HepG2 (cell line): Measurements from ENCODE around the gene ANKRD11. TPM values are rescaled to one million over a fixed set of nuclear protein-coding genes. Genes with fewer than 3 reads are reported as not detected.

ENCODE experiments used
- ATAC-seq: fragments of 200-7000 bp; cut with Tn5 transposase; 3 replicates; pipeline ENCODE4 v1.9.1; 2020; ENCODE audit warnings: mild to moderate bottlenecking, moderate library complexity
- BruUV-seq: library from RNA; stranded (reverse); fragments of 400-500 nt; replicated peaks from 2 replicates; lab custom pipeline; 2021; lab: Mats Ljungman, UMichigan
- CTCF ChIA-PET: fragments of 300-600 bp; formaldehyde crosslinking; extraction: SDS; loops from one replicate; lab custom pipeline; 2021; ENCODE audit warnings: low total read pairs, inconsistent platforms, low intra/inter-chr PET ratio; lab: Yijun Ruan, JAX
- POLR2A ChIA-PET: fragments of 350-600 bp; sonication (Branson Sonifier 250); formaldehyde crosslinking; loops from one replicate; lab custom pipeline; 2020; ENCODE audit warnings: antibody characterized with exemption, inconsistent platforms; lab: Yijun Ruan, JAX
- DNase-seq: peaks from one replicate; pipeline ENCODE4 v3.0.0-alpha.2; 2015; ENCODE audit warnings: low spot score
- FAIRE-seq: peaks from 3 replicates; lab custom pipeline; 2011; peaks lifted over from hg19 to GRCh38; lab: Jason Lieb, UNC
- H2AFZ ChIP-seq: one replicate; pipeline ENCODE4 v1.6.1; 2011; ENCODE audit warnings: low read length, inconsistent platforms
- H3K27ac ChIP-seq: fragments of 300-600 bp; 3 replicates; pipeline ENCODE4 v1.8.0; 2011; ENCODE audit warnings: mixed run types, mild to moderate bottlenecking, mixed read lengths, low read length, inconsistent platforms; ENCODE audit not compliant: insufficient read depth; ENCODE audit errors: extremely low read length
- H3K27me3 ChIP-seq, 2 experiments: fragments of 200-600 bp in 1 of 2; 2 replicates in 1 of 2; 3 replicates in 1 of 2; pipeline versions ENCODE4 v1.6.0 to v1.8.0; 2011; ENCODE audit warnings: low read length in 2 of 2, mild to moderate bottlenecking in 2 of 2, moderate library complexity in 2 of 2, inconsistent platforms in 1 of 2; ENCODE audit not compliant: insufficient read depth in 2 of 2, control insufficient read depth in 1 of 2
- H3K36me3 ChIP-seq, 2 experiments: fragments of 200-600 bp in 1 of 2; replicated peaks in 1 of 2; 2 replicates in 1 of 2; 3 replicates in 1 of 2; pipeline versions ENCODE4 v1.5.1 to v1.8.0; 2011; ENCODE audit warnings: low read length in 2 of 2, inconsistent platforms in 1 of 2; ENCODE audit not compliant: insufficient read depth in 2 of 2, control insufficient read depth in 1 of 2
- H3K4me1 ChIP-seq: 2 replicates; pipeline ENCODE4 v1.5.1; 2012; ENCODE audit warnings: low read length, inconsistent platforms; ENCODE audit not compliant: insufficient read depth
- H3K4me2 ChIP-seq: 2 replicates; pipeline ENCODE4 v1.6.0; 2011; ENCODE audit warnings: low read depth, low read length, inconsistent platforms
- H3K4me3 ChIP-seq, 3 experiments: fragments of 200-600 bp in 1 of 3; sonication (generic), shearing (Covaris generic) in 1 of 3; replicated peaks in 1 of 3; 2 replicates each; pipeline ENCODE4 v1.5.1; 2011 to 2016; ENCODE audit warnings: low read length in 3 of 3, inconsistent platforms in 2 of 3, low read depth in 2 of 3, mild to moderate bottlenecking in 2 of 3, control low read depth in 1 of 3, mixed read lengths in 1 of 3; ENCODE audit not compliant: insufficient read depth in 1 of 3
- H3K79me2 ChIP-seq: one replicate; pipeline ENCODE4 v1.6.1; 2011; ENCODE audit warnings: low read length, inconsistent platforms; ENCODE audit not compliant: insufficient read depth
- H3K9ac ChIP-seq: 2 replicates; pipeline ENCODE4 v1.6.0; 2011; ENCODE audit warnings: mild to moderate bottlenecking, low read depth, low read length, inconsistent platforms; ENCODE audit not compliant: insufficient read depth
- H3K9me3 ChIP-seq: 2 replicates; pipeline ENCODE4 v1.5.1; 2012; ENCODE audit warnings: mild to moderate bottlenecking, low read length
- H4K20me1 ChIP-seq: 2 replicates; pipeline ENCODE4 v1.6.0; 2011; ENCODE audit warnings: inconsistent platforms, mild to moderate bottlenecking, low read length, moderate library complexity; ENCODE audit not compliant: insufficient read depth
- CREM ChIP-seq, 2 experiments: sonication (generic) in 1 of 2; formaldehyde crosslinking in 1 of 2; IDR thresholded peaks; 2 replicates each; pipeline versions ENCODE4 v1.4.0 to v1.6.1; 2016 to 2020; ENCODE audit warnings: antibody characterized with exemption in 1 of 2, mild to moderate bottlenecking in 1 of 2, missing genetic modification reagents in 1 of 2
- GTF3A ChIP-seq: sonication (generic); formaldehyde crosslinking; conservative IDR thresholded peaks from 2 replicates; pipeline ENCODE4 v1.4.0; 2020; ENCODE audit warnings: mild to moderate bottlenecking, missing genetic modification reagents
- HINFP ChIP-seq: sonication (generic); formaldehyde crosslinking; IDR thresholded peaks from 2 replicates; pipeline ENCODE4 v1.4.0; 2020; ENCODE audit warnings: low read depth, mild to moderate bottlenecking, missing genetic modification reagents
- KLF12 ChIP-seq: sonication (generic); formaldehyde crosslinking; IDR thresholded peaks from 2 replicates; pipeline ENCODE4 v1.4.0; 2020; ENCODE audit warnings: missing genetic modification reagents, borderline replicate concordance
- KLF9 ChIP-seq: IDR thresholded peaks from 2 replicates; pipeline ENCODE4 v1.6.1; 2016; ENCODE audit warnings: low read depth
- NR1H2 ChIP-seq: sonication (generic); formaldehyde crosslinking; IDR thresholded peaks from 2 replicates; pipeline ENCODE4 v1.8.1; 2022; ENCODE audit warnings: low read depth, missing genetic modification reagents, borderline replicate concordance
- POGZ ChIP-seq: sonication (generic); formaldehyde crosslinking; IDR thresholded peaks from 2 replicates; pipeline ENCODE4 v1.4.0; 2020; ENCODE audit warnings: mild to moderate bottlenecking, missing genetic modification reagents
- REXO4 ChIP-seq: sonication (generic); formaldehyde crosslinking; IDR thresholded peaks from 2 replicates; pipeline ENCODE4 v1.8.0; 2022; ENCODE audit warnings: missing genetic modification reagents, mild to moderate bottlenecking, borderline replicate concordance
- ZHX1 ChIP-seq: sonication (generic); formaldehyde crosslinking; IDR thresholded peaks from 2 replicates; pipeline ENCODE4 v1.8.1; 2022; ENCODE audit warnings: low read depth, mild to moderate bottlenecking, missing genetic modification reagents
- ZNF101 ChIP-seq: sonication (generic); formaldehyde crosslinking; IDR thresholded peaks from 2 replicates; pipeline ENCODE4 v1.4.0; 2020; ENCODE audit warnings: mild to moderate bottlenecking, low read depth, missing genetic modification reagents, borderline replicate concordance
- ZNF160 ChIP-seq: sonication (generic); formaldehyde crosslinking; IDR thresholded peaks from 2 replicates; pipeline ENCODE4 v1.8.0; 2022; ENCODE audit warnings: mild to moderate bottlenecking, inconsistent platforms, missing genetic modification reagents
- ZNF331 ChIP-seq: sonication (generic); formaldehyde crosslinking; IDR thresholded peaks from 2 replicates; pipeline ENCODE4 v1.4.0; 2020; ENCODE audit warnings: missing genetic modification reagents
- ZNF33A ChIP-seq: sonication (generic); formaldehyde crosslinking; IDR thresholded peaks from 2 replicates; pipeline ENCODE4 v1.5.1; 2020; ENCODE audit warnings: missing genetic modification reagents, mild to moderate bottlenecking, moderate library complexity, borderline replicate concordance
- ZNF841 ChIP-seq: sonication (generic); formaldehyde crosslinking; IDR thresholded peaks from 2 replicates; pipeline ENCODE4 v1.8.1; 2023; ENCODE audit warnings: missing genetic modification reagents, borderline replicate concordance
- WGBS: methylation state at CpG from one replicate; pipeline ENCODE4 v1.1.6; 2017; ENCODE audit warnings: low lambda C conversion rate; 5-methylcytosine and 5-hydroxymethylcytosine counted together
- in situ Hi-C: cut with HindIII; loops from 2 replicates; pipeline ENCODE4 v1.10.0; 2017; ENCODE audit warnings: low pct_unique_long_range_greater_than_20kb; ENCODE audit not compliant: extremely low pct_ligation_motif_present
- intact Hi-C: fragments of 100-400 bp; cut with micrococcal nuclease; formaldehyde crosslinking; loops from one replicate; pipeline ENCODE4 v1.10.0; 2022; ENCODE audit not compliant: unreplicated experiment
- polyA plus RNA-seq, 8 experiments: library from polyadenylated mRNA; depleted of rRNA in 3 of 8; stranded (reverse) in 7 of 8; unstranded in 1 of 8; fragments of >200 nt; fragmentation: Illumina TruSeq in 4 of 8; extraction: Trizol in 4 of 8; gene quantifications; 2 replicates each; pipeline versions ENCODE4 v1.2.1 to v1.2.3, GENCODE V29; 2011 to 2016; ENCODE audit warnings: low read depth in 4 of 8, missing spikeins in 1 of 8, mixed read lengths in 1 of 8; ENCODE audit not compliant: insufficient read depth in 1 of 8
- total RNA-seq, 5 experiments: library from RNA; depleted of rRNA; stranded (reverse); fragments of >200 nt; fragmentation: Illumina TruSeq; extraction: Trizol; gene quantifications; 2 replicates each; pipeline ENCODE4 v1.2.3, GENCODE V29; 2016; ENCODE audit warnings: low read depth in 1 of 5
- TF ChIP-seq, protein P1 (sequence below): sonication (generic); formaldehyde crosslinking; IDR thresholded peaks from 2 replicates; pipeline ENCODE4 v1.5.1; 2020; ENCODE audit warnings: mild to moderate bottlenecking, missing genetic modification reagents, moderate library complexity

ANKRD11 gene
- total and polyA plus RNA-seq, 2 of the 13 experiments (the other 11 are each of a cell fraction or from before 2014, with no cell fraction given) = 21.4 to 38.4 TPM

- TF ChIP-seq, protein P1, sequence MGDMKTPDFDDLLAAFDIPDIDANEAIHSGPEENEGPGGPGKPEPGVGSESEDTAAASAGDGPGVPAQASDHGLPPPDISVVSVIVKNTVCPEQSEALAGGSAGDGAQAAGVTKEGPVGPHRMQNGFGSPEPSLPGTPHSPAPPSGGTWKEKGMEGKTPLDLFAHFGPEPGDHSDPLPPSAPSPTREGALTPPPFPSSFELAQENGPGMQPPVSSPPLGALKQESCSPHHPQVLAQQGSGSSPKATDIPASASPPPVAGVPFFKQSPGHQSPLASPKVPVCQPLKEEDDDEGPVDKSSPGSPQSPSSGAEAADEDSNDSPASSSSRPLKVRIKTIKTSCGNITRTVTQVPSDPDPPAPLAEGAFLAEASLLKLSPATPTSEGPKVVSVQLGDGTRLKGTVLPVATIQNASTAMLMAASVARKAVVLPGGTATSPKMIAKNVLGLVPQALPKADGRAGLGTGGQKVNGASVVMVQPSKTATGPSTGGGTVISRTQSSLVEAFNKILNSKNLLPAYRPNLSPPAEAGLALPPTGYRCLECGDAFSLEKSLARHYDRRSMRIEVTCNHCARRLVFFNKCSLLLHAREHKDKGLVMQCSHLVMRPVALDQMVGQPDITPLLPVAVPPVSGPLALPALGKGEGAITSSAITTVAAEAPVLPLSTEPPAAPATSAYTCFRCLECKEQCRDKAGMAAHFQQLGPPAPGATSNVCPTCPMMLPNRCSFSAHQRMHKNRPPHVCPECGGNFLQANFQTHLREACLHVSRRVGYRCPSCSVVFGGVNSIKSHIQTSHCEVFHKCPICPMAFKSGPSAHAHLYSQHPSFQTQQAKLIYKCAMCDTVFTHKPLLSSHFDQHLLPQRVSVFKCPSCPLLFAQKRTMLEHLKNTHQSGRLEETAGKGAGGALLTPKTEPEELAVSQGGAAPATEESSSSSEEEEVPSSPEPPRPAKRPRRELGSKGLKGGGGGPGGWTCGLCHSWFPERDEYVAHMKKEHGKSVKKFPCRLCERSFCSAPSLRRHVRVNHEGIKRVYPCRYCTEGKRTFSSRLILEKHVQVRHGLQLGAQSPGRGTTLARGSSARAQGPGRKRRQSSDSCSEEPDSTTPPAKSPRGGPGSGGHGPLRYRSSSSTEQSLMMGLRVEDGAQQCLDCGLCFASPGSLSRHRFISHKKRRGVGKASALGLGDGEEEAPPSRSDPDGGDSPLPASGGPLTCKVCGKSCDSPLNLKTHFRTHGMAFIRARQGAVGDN = peak; percentile 29
- no peak for TF ChIP-seq GTF3A (CRISPR knock-in tag)
- no peak for TF ChIP-seq ZNF331 (CRISPR knock-in tag)
- TF ChIP-seq ZNF33A = no peak
- TF ChIP-seq NR1H2 (CRISPR knock-in tag) = peak; percentile 79; the same call in 1 of the 2 replicates
- TF ChIP-seq KLF9 (CRISPR knock-in tag) = no peak
- TF ChIP-seq ZNF101 (CRISPR knock-in tag) = no peak
These were observed 84.0 kb downstream of the ANKRD11 start (continued) for GRCh38 chr16:89406277-89406888.

GRCh38 chr16:89404561-89404960 is 85.8 kb downstream of the ANKRD11 start:
- H2AFZ ChIP-seq = no peak overlapping the region
- POLR2A ChIA-PET = no interaction called here
- intact Hi-C loops (no loop called here), in situ Hi-C loops (no loop called here)
- H4K20me1 ChIP-seq = peaks cover 84% of the 10 kb centered on the region
- H3K4me2 ChIP-seq = no peak overlapping the region
- DNase-seq (no peak), FAIRE-seq (no peak), ATAC-seq (no peak)
- no peak overlapping the region for H3K27ac ChIP-seq
- peaks cover 68% of the 10 kb centered on the region for H3K4me1 ChIP-seq
- H3K79me2 ChIP-seq = peaks cover 87% of the 10 kb centered on the region
- no peak overlapping the region for H3K4me3 ChIP-seq
- no peaks in the 10 kb centered on the region for H3K27me3 ChIP-seq
- peaks cover 6 to 7% of the 10 kb centered on the region in 2 experiments; a peak in 3 of 5 replicates for H3K36me3 ChIP-seq
- CTCF ChIA-PET = no interaction called here
- H3K9me3 ChIP-seq = no peaks in the 10 kb centered on the region
- WGBS = 95% methylated on average over 8 of the region's 8 CpGs
- BruUV-seq = TSS peak; percentile 14
- no peak overlapping the region for H3K9ac ChIP-seq
- TF ChIP-seq KLF12 (CRISPR knock-in tag) (no peak), ZNF160 (no peak), HINFP (CRISPR knock-in tag) (no peak), ZHX1 (CRISPR knock-in tag) (no peak), CREM (IDR thresholded peaks at IDR 0.05) (no peak), CREM (CRISPR knock-in tag; IDR thresholded peaks at IDR 0.05) (no peak), ZNF841 (CRISPR knock-in tag) (no peak), REXO4 (CRISPR knock-in tag) (no peak), POGZ (no peak)
